Loucy (cell line): ENCODE data around the gene PSMD2.

ENCODE experiments used
- CTCF ChIP-seq: fragments of 200-600 bp; sonication (generic); conservative IDR thresholded peaks from 2 replicates; pipeline ENCODE4 v1.5.1; 2014; ENCODE audit warnings: mild to moderate bottlenecking, antibody characterized with exemption, low read length
- EZH2phosphoT487 ChIP-seq: fragments of 200-600 bp; IDR thresholded peaks from 2 replicates; pipeline ENCODE4 v1.6.1; 2018; ENCODE audit warnings: antibody characterized with exemption, mild to moderate bottlenecking, moderate library complexity, borderline replicate concordance

GRCh38 chr3:184323696-184324095 lies 24.7 kb downstream of the PSMD2 start:
- no peak for TF ChIP-seq EZH2phosphoT487
- no peak for TF ChIP-seq CTCF
